Calu3 (cell line): ENCODE data around the gene FBXL2. TPM values are rescaled to one million over a fixed set of nuclear protein-coding genes. Genes with fewer than 3 reads are reported as not detected.
A peak's percentile ranks its signal among the peaks of the same experiment; 100 is the strongest.

Experiments used
- BruUV-seq: library from RNA; stranded (reverse); fragments of 400-500 nt; replicated peaks from 2 replicates; lab custom pipeline; 2021; lab: Mats Ljungman, UMichigan
- CTCF ChIA-PET: fragments of 300-600 bp; sonication (Branson Sonifier 250); formaldehyde crosslinking; loops from one replicate; lab custom pipeline; 2022; ENCODE audit warnings: antibody characterized with exemption; lab: Charles Lee
- DNase-seq: peaks from one replicate; pipeline ENCODE4 v3.0.0; 2022
- H3K27ac Mint-ChIP-seq: one replicate; pipeline ENCODE4 v1.8.0; 2022; ENCODE audit warnings: mixed read lengths; ENCODE audit not compliant: unreplicated experiment
- H3K27me3 Mint-ChIP-seq: one replicate; pipeline ENCODE4 v1.8.0; 2022; ENCODE audit warnings: mixed read lengths; ENCODE audit not compliant: unreplicated experiment
- H3K36me3 Mint-ChIP-seq: one replicate; pipeline ENCODE4 v1.8.0; 2022; ENCODE audit warnings: mild to moderate bottlenecking, moderate library complexity, mixed read lengths; ENCODE audit not compliant: insufficient read depth, unreplicated experiment
- H3K4me1 Mint-ChIP-seq: one replicate; pipeline ENCODE4 v1.8.0; 2022; ENCODE audit warnings: mild to moderate bottlenecking, low read depth, mixed read lengths; ENCODE audit not compliant: unreplicated experiment
- H3K4me3 Mint-ChIP-seq: one replicate; pipeline ENCODE4 v1.8.0; 2022; ENCODE audit warnings: mild to moderate bottlenecking, low read depth, moderate library complexity, mixed read lengths; ENCODE audit not compliant: unreplicated experiment
- H3K9me3 Mint-ChIP-seq: one replicate; pipeline ENCODE4 v1.8.0; 2022; ENCODE audit warnings: low read depth, mixed read lengths; ENCODE audit not compliant: unreplicated experiment
- CTCF ChIP-seq: fragments of 200-600 bp; IDR thresholded peaks from one replicate; pipeline ENCODE4 v1.8.0; 2022; ENCODE audit warnings: antibody characterized with exemption; ENCODE audit not compliant: unreplicated experiment
- intact Hi-C: fragments of 100-400 bp; cut with micrococcal nuclease; formaldehyde crosslinking; loops from one replicate; pipeline ENCODE4 v1.10.0; 2022; ENCODE audit not compliant: unreplicated experiment
- total RNA-seq: library from RNA; stranded (reverse); gene quantifications from 2 replicates; pipeline ENCODE4 v1.2.3, GENCODE V29; 2022

The FBXL2 gene
- total RNA-seq, 1 experiment from 2014 or later = 11.5 TPM

GRCh38 chr3:33339758-33340157 lies 62.5 kb downstream of the FBXL2 start:
- Mint-ChIP-seq H3K27ac (no peak overlapping the region), H3K4me1 (no peaks in the 10 kb centered on the region), H3K9me3 (no peaks in the 10 kb centered on the region), H3K4me3 (no peak overlapping the region), H3K36me3 (peaks cover under 1% of the 10 kb centered on the region), H3K27me3 (no peaks in the 10 kb centered on the region)
- no peak for DNase-seq
- TF ChIP-seq CTCF = no peak
- no TSS peak for BruUV-seq
- intact Hi-C loops = no loop called here
- CTCF ChIA-PET = no interaction called here

GRCh38 chr3:33355611-33356010 lies 78.4 kb downstream of the FBXL2 start:
- Mint-ChIP-seq H3K27ac (peak overlapping the region; percentile 20), H3K9me3 (no peaks in the 10 kb centered on the region), H3K4me1 (peaks cover 9% of the 10 kb centered on the region), H3K27me3 (no peaks in the 10 kb centered on the region), H3K36me3 (no peaks in the 10 kb centered on the region), H3K4me3 (peak overlapping the region; percentile 32)
- TF ChIP-seq CTCF = no peak
- intact Hi-C loops = loop anchor here (5.0 kb wide), 1 partner anchor 38 kb away; no protein-coding TSS in a partner anchor
- BruUV-seq = no TSS peak
- CTCF ChIA-PET = no interaction called here
- peak; percentile 17 for DNase-seq

- Mint-ChIP-seq H3K36me3 (no peaks in the 10 kb centered on the region), H3K4me3 (no peak overlapping the region), H3K9me3 (no peaks in the 10 kb centered on the region), H3K27ac (no peak overlapping the region), H3K4me1 (peaks cover 17% of the 10 kb centered on the region), H3K27me3 (no peaks in the 10 kb centered on the region)
- BruUV-seq = no TSS peak
- no peak for TF ChIP-seq CTCF
- DNase-seq = no peak
- intact Hi-C loops = loop anchor here (5.0 kb wide), 1 partner anchor 41 kb away; no protein-coding TSS in a partner anchor
- CTCF ChIA-PET = interaction anchor here (0.6 to 1.3 kb wide), 4 partner anchors 11 to 106 kb away, joined by 3 to 9 read pairs (median 4); no protein-coding TSS in a partner anchor
Measured at GRCh38 chr3:33358172-33358781, 81.0 kb downstream of the FBXL2 start.

GRCh38 chr3:33360136-33360825 lies 83.0 kb downstream of the FBXL2 start:
- no TSS peak for BruUV-seq

More at GRCh38 chr3:33360136-33360825, 83.0 kb downstream of the FBXL2 start:
- intact Hi-C loops = loop anchor here (2.0 kb wide), 1 partner anchor 81 kb away; no protein-coding TSS in a partner anchor
- H3K27me3 Mint-ChIP-seq = no peaks in the 10 kb centered on the region
- peak overlapping the region; percentile 76 for H3K27ac Mint-ChIP-seq
- H3K36me3 Mint-ChIP-seq = no peaks in the 10 kb centered on the region
- CTCF ChIA-PET = interaction anchor here (1.0 to 1.7 kb wide), 3 partner anchors 12 to 229 kb away, joined by 5 to 12 read pairs (median 6); no protein-coding TSS in a partner anchor
- peaks cover 17% of the 10 kb centered on the region for H3K4me1 Mint-ChIP-seq
- no peaks in the 10 kb centered on the region for H3K9me3 Mint-ChIP-seq
- DNase-seq = peak; percentile 40
- peak overlapping the region; percentile 24 for H3K4me3 Mint-ChIP-seq
- no peak for TF ChIP-seq CTCF
